Mesendoderm (in vitro differentiated cells): ENCODE data around the gene KNG1.

Source experiments
- DNase-seq: peaks from one replicate; pipeline ENCODE4 v3.0.0; 2013
- H2AK5ac ChIP-seq: 2 replicates; pipeline ENCODE4 v1.6.1; 2013; ENCODE audit warnings: low read length, inconsistent platforms
- H2BK120ac ChIP-seq: 2 replicates; pipeline ENCODE4 v1.6.1; 2013; ENCODE audit warnings: low read depth, mild to moderate bottlenecking, low read length, moderate library complexity, mixed read lengths
- H2BK15ac ChIP-seq: replicated peaks from 2 replicates; pipeline ENCODE4 v1.6.1; 2013; ENCODE audit warnings: low read depth, mild to moderate bottlenecking, moderate library complexity
- H2BK5ac ChIP-seq: 2 replicates; pipeline ENCODE4 v1.6.1; 2013; ENCODE audit warnings: low read length, inconsistent platforms
- H3K18ac ChIP-seq: 2 replicates; pipeline ENCODE4 v1.6.1; 2013; ENCODE audit warnings: mild to moderate bottlenecking, low read length, mixed read lengths
- H3K23ac ChIP-seq: one replicate; pipeline ENCODE4 v1.6.1; 2013; ENCODE audit warnings: low read length
- H3K27ac ChIP-seq: 2 replicates; pipeline ENCODE4 v1.5.1; 2013; ENCODE audit warnings: low read depth, mild to moderate bottlenecking, inconsistent platforms, low read length, moderate library complexity
- H3K27me3 ChIP-seq: 2 replicates; pipeline ENCODE4 v1.6.1; 2013; ENCODE audit warnings: low read length, control low read depth, mild to moderate bottlenecking, inconsistent platforms; ENCODE audit not compliant: insufficient read depth, poor library complexity
- H3K36me3 ChIP-seq: 2 replicates; pipeline ENCODE4 v1.6.1; 2013; ENCODE audit warnings: low read length, inconsistent platforms; ENCODE audit not compliant: control insufficient read depth, insufficient read depth
- H3K4ac ChIP-seq: one replicate; pipeline ENCODE4 v1.6.1; 2013; ENCODE audit warnings: low read depth, mild to moderate bottlenecking, low read length, moderate library complexity
- H3K4me1 ChIP-seq: 2 replicates; pipeline ENCODE4 v1.6.1; 2013; ENCODE audit warnings: low read depth, low read length, inconsistent platforms; ENCODE audit not compliant: control insufficient read depth
- H3K4me2 ChIP-seq: 2 replicates; pipeline ENCODE4 v1.6.1; 2013; ENCODE audit warnings: low read length
- H3K4me3 ChIP-seq: 2 replicates; pipeline ENCODE4 v1.5.1; 2013; ENCODE audit warnings: mild to moderate bottlenecking, low read length
- H3K56ac ChIP-seq: one replicate; pipeline ENCODE4 v1.6.1; 2013; ENCODE audit warnings: low read length
- H3K79me1 ChIP-seq: 2 replicates; pipeline ENCODE4 v1.6.1; 2013; ENCODE audit warnings: low read length, inconsistent platforms
- H3K79me2 ChIP-seq: 2 replicates; pipeline ENCODE4 v1.6.1; 2013; ENCODE audit warnings: mild to moderate bottlenecking, low read length; ENCODE audit not compliant: control insufficient read depth, insufficient read depth
- H3K9ac ChIP-seq: 2 replicates; pipeline ENCODE4 v1.6.1; 2013; ENCODE audit warnings: low read length, inconsistent platforms
- H4K5ac ChIP-seq: one replicate; pipeline ENCODE4 v1.6.1; 2013; ENCODE audit warnings: low read length
- H4K8ac ChIP-seq: one replicate; pipeline ENCODE4 v1.6.1; 2013; ENCODE audit warnings: low read depth, mild to moderate bottlenecking, control low read depth, low read length, moderate library complexity
- WGBS: extraction: QIAGEN DNeasy Blood & Tissue Kit; methylation state at CpG from one replicate; pipeline ENCODE4 v1.1.7; 2013; ENCODE audit warnings: low lambda C conversion rate, missing lambda C conversion rate; ENCODE audit not compliant: insufficient coverage; ENCODE audit errors: extremely low coverage; 5-methylcytosine and 5-hydroxymethylcytosine counted together

The KNG1 gene

GRCh38 chr3:186754871-186755270 is 37.7 kb downstream of the KNG1 start:
- Histone ChIP-seq H4K5ac (no peak overlapping the region), H3K4me1 (no peaks in the 10 kb centered on the region), H3K27me3 (no peaks in the 10 kb centered on the region), H3K27ac (no peak overlapping the region), H2AK5ac (no peak overlapping the region), H3K79me1 (no peaks in the 10 kb centered on the region), H3K56ac (no peak overlapping the region), H3K9ac (no peak overlapping the region), H3K4me3 (no peak overlapping the region), H3K4me2 (no peak overlapping the region), H4K8ac (no peak overlapping the region), H3K18ac (no peak overlapping the region), H3K4ac (no peak overlapping the region), H3K36me3 (no peaks in the 10 kb centered on the region), H3K79me2 (no peaks in the 10 kb centered on the region), H2BK15ac (no peak overlapping the region), H2BK5ac (no peak overlapping the region), H2BK120ac (no peak overlapping the region), H3K23ac (no peak overlapping the region)
- WGBS: no CpG with 5 or more reads among the region's 5 CpGs
- no peak for DNase-seq

- no peak overlapping the region for H3K23ac ChIP-seq
- H3K4me2 ChIP-seq: no peak overlapping the region
- H3K4ac ChIP-seq: no peak overlapping the region
- H3K4me3 ChIP-seq: no peak overlapping the region
- H3K18ac ChIP-seq: no peak overlapping the region
- no peaks in the 10 kb centered on the region for H3K4me1 ChIP-seq
- WGBS: no CpG with 5 or more reads among the region's 8 CpGs
- no peak overlapping the region for H2AK5ac ChIP-seq
- no peak overlapping the region for H2BK120ac ChIP-seq
- H3K27ac ChIP-seq: no peak overlapping the region
- H3K9ac ChIP-seq: no peak overlapping the region
- H4K8ac ChIP-seq: no peak overlapping the region
- H3K56ac ChIP-seq: no peak overlapping the region
- H3K79me1 ChIP-seq: no peaks in the 10 kb centered on the region
- no peaks in the 10 kb centered on the region for H3K79me2 ChIP-seq
- H4K5ac ChIP-seq: no peak overlapping the region
- no peaks in the 10 kb centered on the region for H3K27me3 ChIP-seq
- DNase-seq: no peak
- H2BK5ac ChIP-seq: no peak overlapping the region
- H3K36me3 ChIP-seq: no peaks in the 10 kb centered on the region
- no peak overlapping the region for H2BK15ac ChIP-seq
These were observed 40.1 kb downstream of the KNG1 start for GRCh38 chr3:186757214-186757613.

- no peaks in the 10 kb centered on the region for H3K36me3 ChIP-seq
- no peak overlapping the region for H3K4me2 ChIP-seq
- no peaks in the 10 kb centered on the region for H3K79me2 ChIP-seq
- H3K23ac ChIP-seq: no peak overlapping the region
- no peak overlapping the region for H2BK5ac ChIP-seq
- H2BK15ac ChIP-seq: no peak overlapping the region
- no peak overlapping the region for H3K56ac ChIP-seq
- H2AK5ac ChIP-seq: no peak overlapping the region
- H4K8ac ChIP-seq: no peak overlapping the region
- no peak overlapping the region for H4K5ac ChIP-seq
- DNase-seq: peak; percentile 49
- no peaks in the 10 kb centered on the region for H3K4me1 ChIP-seq
- no peak overlapping the region for H3K4ac ChIP-seq
- H3K4me3 ChIP-seq: no peak overlapping the region
- H3K18ac ChIP-seq: no peak overlapping the region
- no peak overlapping the region for H2BK120ac ChIP-seq
- H3K79me1 ChIP-seq: no peaks in the 10 kb centered on the region
- no peak overlapping the region for H3K27ac ChIP-seq
- H3K9ac ChIP-seq: no peak overlapping the region
- H3K27me3 ChIP-seq: no peaks in the 10 kb centered on the region
- no CpG with 5 or more reads among the region's 8 CpGs for WGBS
These were observed 40.6 kb downstream of the KNG1 start for GRCh38 chr3:186757686-186758220.

- no peak overlapping the region for H4K8ac ChIP-seq
- no peak overlapping the region for H3K9ac ChIP-seq
- H3K56ac ChIP-seq: no peak overlapping the region
- H3K4me1 ChIP-seq: no peaks in the 10 kb centered on the region
- H3K23ac ChIP-seq: no peak overlapping the region
- H4K5ac ChIP-seq: no peak overlapping the region
- peak; percentile 46 for DNase-seq
- H3K4ac ChIP-seq: no peak overlapping the region
- no peak overlapping the region for H3K27ac ChIP-seq
- H3K79me1 ChIP-seq: no peaks in the 10 kb centered on the region
- no peaks in the 10 kb centered on the region for H3K27me3 ChIP-seq
- no peak overlapping the region for H3K4me2 ChIP-seq
- no peak overlapping the region for H2AK5ac ChIP-seq
- no peak overlapping the region for H3K4me3 ChIP-seq
- H2BK120ac ChIP-seq: no peak overlapping the region
- no peaks in the 10 kb centered on the region for H3K36me3 ChIP-seq
- WGBS: no CpG with 5 or more reads among the region's 11 CpGs
- H3K79me2 ChIP-seq: no peaks in the 10 kb centered on the region
- no peak overlapping the region for H2BK5ac ChIP-seq
- H2BK15ac ChIP-seq: no peak overlapping the region
- no peak overlapping the region for H3K18ac ChIP-seq
These were observed 42.2 kb downstream of the KNG1 start for GRCh38 chr3:186759231-186759930.

- Histone ChIP-seq H3K4ac (no peak overlapping the region), H2BK15ac (no peak overlapping the region), H4K5ac (no peak overlapping the region), H3K79me1 (no peaks in the 10 kb centered on the region), H3K36me3 (no peaks in the 10 kb centered on the region), H3K9ac (no peak overlapping the region), H3K4me1 (no peaks in the 10 kb centered on the region), H3K4me2 (no peak overlapping the region), H2BK5ac (no peak overlapping the region), H3K79me2 (no peaks in the 10 kb centered on the region), H4K8ac (no peak overlapping the region), H3K56ac (no peak overlapping the region), H2BK120ac (no peak overlapping the region), H3K23ac (no peak overlapping the region), H3K27me3 (no peaks in the 10 kb centered on the region), H3K18ac (no peak overlapping the region), H3K4me3 (no peak overlapping the region), H2AK5ac (no peak overlapping the region), H3K27ac (no peak overlapping the region)
- peak; percentile 37 for DNase-seq
- WGBS: no CpG with 5 or more reads among the region's 10 CpGs
These were observed 43.1 kb downstream of the KNG1 start for GRCh38 chr3:186760141-186760833.
